Keratinocyte (primary cell): Measurements from ENCODE around the gene TTC3. TPM values are rescaled to one million over a fixed set of nuclear protein-coding genes. Genes with fewer than 3 reads are reported as not detected.

Experiments used
- DNase-seq: peaks from one replicate; pipeline ENCODE4 v3.0.0-alpha.2; 2011; ENCODE audit warnings: low read depth, missing footprints, low spot score
- FAIRE-seq: peaks from 2 replicates; lab custom pipeline; 2011; peaks lifted over from hg19 to GRCh38; lab: Jason Lieb, UNC
- H2AFZ ChIP-seq: 2 replicates; pipeline ENCODE4 v1.6.0; 2012; ENCODE audit warnings: low read length, control low read depth, inconsistent platforms; ENCODE audit not compliant: control insufficient read depth
- H3K27ac ChIP-seq: 2 replicates; pipeline ENCODE4 v1.5.1; 2011; ENCODE audit warnings: low read length; ENCODE audit not compliant: control insufficient read depth, insufficient read depth
- H3K27me3 ChIP-seq: 3 replicates; pipeline ENCODE4 v1.6.0; 2011; ENCODE audit warnings: low read length; ENCODE audit not compliant: control insufficient read depth, insufficient read depth; ENCODE audit errors: extremely low read depth
- H3K36me3 ChIP-seq, 2 experiments: 2 replicates in 1 of 2; 3 replicates in 1 of 2; pipeline ENCODE4 v1.5.1; 2011; ENCODE audit warnings: low read length in 2 of 2, mild to moderate bottlenecking in 1 of 2; ENCODE audit not compliant: control insufficient read depth in 2 of 2, insufficient read depth in 2 of 2; ENCODE audit errors: extremely low read depth in 1 of 2
- H3K4me1 ChIP-seq: 3 replicates; pipeline ENCODE4 v1.5.1; 2011; ENCODE audit warnings: low read length; ENCODE audit not compliant: control insufficient read depth, insufficient read depth; ENCODE audit errors: extremely low read depth
- H3K4me2 ChIP-seq: 3 replicates; pipeline ENCODE4 v1.6.0; 2011; ENCODE audit warnings: low read depth, low read length; ENCODE audit not compliant: control insufficient read depth, insufficient read depth; ENCODE audit errors: extremely low read depth
- H3K4me3 ChIP-seq, 3 experiments: fragments of 200-600 bp in 1 of 3; sonication (generic) in 1 of 3; 2 replicates in 2 of 3; 3 replicates in 1 of 3; pipeline ENCODE4 v1.5.1; 2011 to 2016; ENCODE audit warnings: low read length in 3 of 3, mild to moderate bottlenecking in 3 of 3, control low read depth in 2 of 3, inconsistent platforms in 1 of 3, low read depth in 1 of 3, mixed read lengths in 1 of 3, mixed run types in 1 of 3, moderate library complexity in 1 of 3; ENCODE audit not compliant: control insufficient read depth in 2 of 3, insufficient read depth in 2 of 3; ENCODE audit errors: extremely low read depth in 1 of 3
- H3K79me2 ChIP-seq: 2 replicates; pipeline ENCODE4 v1.6.0; 2012; ENCODE audit warnings: low read length; ENCODE audit not compliant: control insufficient read depth, insufficient read depth
- H3K9ac ChIP-seq: 3 replicates; pipeline ENCODE4 v1.6.0; 2011; ENCODE audit warnings: low read length; ENCODE audit not compliant: control insufficient read depth, insufficient read depth; ENCODE audit errors: extremely low read depth
- H3K9me1 ChIP-seq: 3 replicates; pipeline ENCODE4 v1.6.0; 2011; ENCODE audit warnings: low read length; ENCODE audit not compliant: control insufficient read depth, insufficient read depth; ENCODE audit errors: extremely low read depth
- H3K9me3 ChIP-seq: 2 replicates; pipeline ENCODE4 v1.5.1; 2012; ENCODE audit warnings: low read depth, low read length; ENCODE audit not compliant: control insufficient read depth
- H4K20me1 ChIP-seq: 3 replicates; pipeline ENCODE4 v1.6.0; 2011; ENCODE audit warnings: low read length; ENCODE audit not compliant: control insufficient read depth, insufficient read depth; ENCODE audit errors: extremely low read depth
- CTCF ChIP-seq, 3 experiments: IDR thresholded peaks in 1 of 3; conservative IDR thresholded peaks in 1 of 3; optimal IDR thresholded peaks in 1 of 3; 2 replicates in 2 of 3; 3 replicates in 1 of 3; pipeline versions ENCODE3 to v1.5.1; 2011; ENCODE audit warnings: low read length in 3 of 3, mild to moderate bottlenecking in 3 of 3, moderate library complexity in 2 of 3, control low read depth in 1 of 3, inconsistent platforms in 1 of 3; ENCODE audit not compliant: insufficient read depth in 2 of 3; ENCODE audit errors: extremely low read depth in 1 of 3
- EZH2 ChIP-seq: IDR thresholded peaks from one replicate; pipeline ENCODE4 v1.6.1; 2012; ENCODE audit warnings: inconsistent platforms, mild to moderate bottlenecking, low read length, moderate library complexity
- dilution Hi-C: fragments of 300-500 bp; cut with MboI; formaldehyde crosslinking; loops from one replicate; pipeline ENCODE4 v1.7.0; 2020; ENCODE audit warnings: low sequenced_read_pairs; ENCODE audit not compliant: extremely low pct_ligation_motif_present
- polyA plus RNA-seq, 5 experiments: library from polyadenylated mRNA; depleted of rRNA in 3 of 5; stranded (reverse) in 3 of 5; stranded (forward) in 1 of 5; unstranded in 1 of 5; fragments of >200 nt; gene quantifications; 1 replicate in 1 of 5; 2 replicates in 3 of 5; 3 replicates in 1 of 5; pipeline versions ENCODE4 v1.2.1 to v1.2.3, GENCODE V29; 2011 to 2012; ENCODE audit warnings: missing spikeins in 2 of 5, low read depth in 1 of 5, low replicate concordance in 1 of 5

TTC3 gene
- polyA plus RNA-seq, 1 donor (not counting 4 experiments of a cell fraction or from before 2014, with no cell fraction given): 38.5 TPM

GRCh38 chr21:37117204-37117603 lies 44.1 kb downstream of the TTC3 start:
- TF ChIP-seq EZH2: no peak
- TF ChIP-seq CTCF (optimal IDR thresholded peaks at IDR 0.05 in 1 of 3, IDR thresholded peaks at IDR 0.05 in 1 of 3, conservative IDR thresholded peaks at IDR 0.05 in 1 of 3; ENCODE audit: extremely low read depth in 1 of 3, insufficient read depth in 2 of 3, low read length in 3 of 3): no peak
- no peaks in the 10 kb centered on the region for H3K27me3 ChIP-seq
- H2AFZ ChIP-seq: no peak overlapping the region
- dilution Hi-C loops: no loop called here
- no peak overlapping the region for H3K27ac ChIP-seq
- peaks cover 2% of the 10 kb centered on the region for H3K9me1 ChIP-seq
- peaks cover 14% of the 10 kb centered on the region for H3K4me1 ChIP-seq
- peaks cover 3 to 4% of the 10 kb centered on the region in 2 experiments for H3K36me3 ChIP-seq
- no peaks in the 10 kb centered on the region for H3K9me3 ChIP-seq
- no peak overlapping the region for H3K4me3 ChIP-seq
- no peak overlapping the region for H3K4me2 ChIP-seq
- no peaks in the 10 kb centered on the region for H4K20me1 ChIP-seq
- DNase-seq: no peak
- H3K79me2 ChIP-seq: no peaks in the 10 kb centered on the region
- H3K9ac ChIP-seq: no peak overlapping the region
- no peak for FAIRE-seq

- TF ChIP-seq CTCF (optimal IDR thresholded peaks at IDR 0.05 in 1 of 3, IDR thresholded peaks at IDR 0.05 in 1 of 3, conservative IDR thresholded peaks at IDR 0.05 in 1 of 3; ENCODE audit: extremely low read depth in 1 of 3, insufficient read depth in 2 of 3, low read length in 3 of 3) (no peak), EZH2 (no peak)
- Histone ChIP-seq H3K4me1 (peaks cover 14% of the 10 kb centered on the region), H3K9ac (no peak overlapping the region), H2AFZ (no peak overlapping the region), H4K20me1 (no peaks in the 10 kb centered on the region), H3K27me3 (no peaks in the 10 kb centered on the region), H3K4me3 (no peak overlapping the region), H3K9me1 (peaks cover 2% of the 10 kb centered on the region), H3K9me3 (no peaks in the 10 kb centered on the region), H3K4me2 (peak overlapping the region; percentile 40), H3K36me3 (peaks cover 3 to 4% of the 10 kb centered on the region in 2 experiments), H3K79me2 (no peaks in the 10 kb centered on the region), H3K27ac (no peak overlapping the region)
- dilution Hi-C loops: no loop called here
- FAIRE-seq (peak; percentile 23), DNase-seq (no peak)
Measured at GRCh38 chr21:37118187-37118826, 45.3 kb downstream of the TTC3 start.
